ENCODE results near the gene GPANK1. TPM values are rescaled to one million over a fixed set of nuclear protein-coding genes. Genes with fewer than 3 reads are reported as not detected.

Gene GPANK1
- total RNA-seq, 1 experiment from 2014 or later = 29.1 TPM

DNA sequence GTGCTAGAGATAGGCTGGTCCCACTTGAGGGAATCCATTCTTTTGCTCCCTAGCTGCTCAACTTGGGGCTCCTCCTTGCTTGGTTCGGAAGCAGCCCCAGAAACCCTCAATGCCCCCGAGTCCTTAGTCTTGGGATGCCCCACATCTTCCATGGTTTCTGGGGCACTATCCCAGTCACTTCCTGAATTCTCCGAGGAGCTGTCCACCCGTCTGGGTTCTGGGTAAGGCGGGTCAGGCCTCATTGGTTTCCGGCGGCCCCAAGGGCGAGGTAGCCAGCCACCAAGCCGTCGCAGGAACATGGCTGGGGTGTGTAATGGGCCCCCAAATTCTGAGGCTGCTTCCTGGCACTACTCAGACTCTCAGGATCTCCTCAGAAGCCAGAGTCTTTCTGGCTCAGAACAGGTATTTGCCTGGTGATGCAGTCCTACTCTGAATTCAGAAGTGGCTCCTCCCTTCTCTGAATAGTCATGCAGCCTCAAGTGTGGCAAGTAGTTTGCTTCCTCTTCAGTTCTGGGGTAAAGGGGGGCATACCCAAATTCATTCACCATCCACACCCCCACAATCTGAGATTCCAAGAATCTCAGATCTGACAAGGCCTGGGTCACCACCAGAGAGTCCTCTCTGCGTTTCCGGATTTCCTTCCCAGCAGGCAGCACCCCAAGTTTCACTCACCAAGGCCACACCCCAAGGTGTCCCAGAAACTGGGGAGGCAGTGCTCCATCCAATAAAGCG, 5.0 kb downstream of the GPANK1 start (continued):
- TF ChIP-seq, protein P1, sequence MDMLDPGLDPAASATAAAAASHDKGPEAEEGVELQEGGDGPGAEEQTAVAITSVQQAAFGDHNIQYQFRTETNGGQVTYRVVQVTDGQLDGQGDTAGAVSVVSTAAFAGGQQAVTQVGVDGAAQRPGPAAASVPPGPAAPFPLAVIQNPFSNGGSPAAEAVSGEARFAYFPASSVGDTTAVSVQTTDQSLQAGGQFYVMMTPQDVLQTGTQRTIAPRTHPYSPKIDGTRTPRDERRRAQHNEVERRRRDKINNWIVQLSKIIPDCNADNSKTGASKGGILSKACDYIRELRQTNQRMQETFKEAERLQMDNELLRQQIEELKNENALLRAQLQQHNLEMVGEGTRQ (CRISPR knock-in tag; IDR thresholded peaks at IDR 0.05) = no peak
- TF ChIP-seq ZSCAN18 (CRISPR knock-in tag; IDR thresholded peaks at IDR 0.05) = no peak
- TF ChIP-seq, protein P2, sequence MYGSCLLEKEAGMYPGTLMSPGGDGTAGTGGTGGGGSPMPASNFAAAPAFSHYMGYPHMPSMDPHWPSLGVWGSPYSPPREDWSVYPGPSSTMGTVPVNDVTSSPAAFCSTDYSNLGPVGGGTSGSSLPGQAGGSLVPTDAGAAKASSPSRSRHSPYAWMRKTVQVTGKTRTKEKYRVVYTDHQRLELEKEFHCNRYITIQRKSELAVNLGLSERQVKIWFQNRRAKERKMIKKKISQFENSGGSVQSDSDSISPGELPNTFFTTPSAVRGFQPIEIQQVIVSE (CRISPR knock-in tag; IDR thresholded peaks at IDR 0.05; ENCODE audit: borderline replicate concordance) = no peak
- TF ChIP-seq ATF2 (CRISPR knock-in tag; IDR thresholded peaks at IDR 0.05; ENCODE audit: borderline replicate concordance, low read depth) = no peak
- TF ChIP-seq PRRX2 (CRISPR knock-in tag; IDR thresholded peaks at IDR 0.05) = no peak
- TF ChIP-seq ZNF671 (CRISPR knock-in tag; IDR thresholded peaks at IDR 0.05) = no peak

DNA sequence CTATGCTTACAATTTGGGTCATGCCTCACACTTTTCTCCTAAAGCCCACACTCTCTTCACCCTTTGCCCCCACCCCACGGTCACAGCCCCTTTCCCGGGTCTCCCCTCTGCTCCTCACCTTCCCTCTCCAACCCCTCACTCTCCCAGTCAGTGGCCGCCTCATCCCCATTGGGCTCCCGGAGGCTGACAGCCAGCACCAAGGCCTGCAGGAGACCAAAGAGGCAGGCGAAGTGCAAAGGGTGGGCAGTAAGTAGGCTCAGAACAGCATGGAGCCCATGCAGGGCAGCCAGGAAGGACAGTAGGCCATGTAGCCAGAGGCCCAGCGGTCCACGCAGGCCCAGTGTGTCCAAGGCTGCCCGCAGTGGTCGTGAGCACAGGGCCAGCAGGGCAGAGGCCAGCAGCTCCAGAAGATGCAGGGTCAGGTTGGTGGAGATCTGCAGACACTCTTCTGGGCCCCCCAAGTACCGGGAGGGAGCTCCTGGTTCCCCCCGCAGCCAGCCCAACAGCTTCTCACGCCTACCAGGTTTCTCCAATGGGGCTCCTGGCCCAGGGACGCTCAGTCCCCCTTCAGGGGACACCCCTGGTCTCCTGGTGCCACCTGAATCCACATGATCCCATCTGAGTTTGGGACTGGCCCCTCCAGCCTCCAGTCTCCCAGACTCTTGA, 5.7 kb downstream of the GPANK1 start:
- H3K27ac Mint-ChIP-seq = peak overlapping the region; percentile 83; the same call in 1 of the 2 replicates
- H3K27me3 Mint-ChIP-seq (ENCODE audit: low read depth) = no peaks in the 10 kb centered on the region
- H3K36me3 Mint-ChIP-seq = peaks cover 24% of the 10 kb centered on the region
- DNase-seq (ENCODE audit: low spot score) = no peak
- CTCF ChIA-PET = interaction anchor here (1.0 to 1.1 kb wide), 2 partner anchors 108 to 113 kb away, joined by 3 read pairs; partner anchors contain the start of gene ATP6V1G2
- H3K4me1 Mint-ChIP-seq = peaks cover 30% of the 10 kb centered on the region
- ATAC-seq = no peak
- POLR2A ChIA-PET = no interaction called here
- H3K9me3 Mint-ChIP-seq = no peaks in the 10 kb centered on the region
- peak overlapping the region; percentile 89 for H3K4me3 Mint-ChIP-seq
- TF ChIP-seq SOX15 (CRISPR knock-in tag; IDR thresholded peaks at IDR 0.05) (no peak), ZNF263 (CRISPR knock-in tag; IDR thresholded peaks at IDR 0.05; ENCODE audit: low read depth) (no peak), ZNF219 (CRISPR knock-in tag; IDR thresholded peaks at IDR 0.05; ENCODE audit: borderline replicate concordance) (no peak), NFYB (CRISPR knock-in tag; conservative IDR thresholded peaks at IDR 0.05; ENCODE audit: low read depth) (no peak), ZNF671 (CRISPR knock-in tag; IDR thresholded peaks at IDR 0.05) (no peak)
- TF ChIP-seq, protein P3, sequence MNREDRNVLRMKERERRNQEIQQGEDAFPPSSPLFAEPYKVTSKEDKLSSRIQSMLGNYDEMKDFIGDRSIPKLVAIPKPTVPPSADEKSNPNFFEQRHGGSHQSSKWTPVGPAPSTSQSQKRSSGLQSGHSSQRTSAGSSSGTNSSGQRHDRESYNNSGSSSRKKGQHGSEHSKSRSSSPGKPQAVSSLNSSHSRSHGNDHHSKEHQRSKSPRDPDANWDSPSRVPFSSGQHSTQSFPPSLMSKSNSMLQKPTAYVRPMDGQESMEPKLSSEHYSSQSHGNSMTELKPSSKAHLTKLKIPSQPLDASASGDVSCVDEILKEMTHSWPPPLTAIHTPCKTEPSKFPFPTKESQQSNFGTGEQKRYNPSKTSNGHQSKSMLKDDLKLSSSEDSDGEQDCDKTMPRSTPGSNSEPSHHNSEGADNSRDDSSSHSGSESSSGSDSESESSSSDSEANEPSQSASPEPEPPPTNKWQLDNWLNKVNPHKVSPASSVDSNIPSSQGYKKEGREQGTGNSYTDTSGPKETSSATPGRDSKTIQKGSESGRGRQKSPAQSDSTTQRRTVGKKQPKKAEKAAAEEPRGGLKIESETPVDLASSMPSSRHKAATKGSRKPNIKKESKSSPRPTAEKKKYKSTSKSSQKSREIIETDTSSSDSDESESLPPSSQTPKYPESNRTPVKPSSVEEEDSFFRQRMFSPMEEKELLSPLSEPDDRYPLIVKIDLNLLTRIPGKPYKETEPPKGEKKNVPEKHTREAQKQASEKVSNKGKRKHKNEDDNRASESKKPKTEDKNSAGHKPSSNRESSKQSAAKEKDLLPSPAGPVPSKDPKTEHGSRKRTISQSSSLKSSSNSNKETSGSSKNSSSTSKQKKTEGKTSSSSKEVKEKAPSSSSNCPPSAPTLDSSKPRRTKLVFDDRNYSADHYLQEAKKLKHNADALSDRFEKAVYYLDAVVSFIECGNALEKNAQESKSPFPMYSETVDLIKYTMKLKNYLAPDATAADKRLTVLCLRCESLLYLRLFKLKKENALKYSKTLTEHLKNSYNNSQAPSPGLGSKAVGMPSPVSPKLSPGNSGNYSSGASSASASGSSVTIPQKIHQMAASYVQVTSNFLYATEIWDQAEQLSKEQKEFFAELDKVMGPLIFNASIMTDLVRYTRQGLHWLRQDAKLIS (CRISPR knock-in tag; IDR thresholded peaks at IDR 0.05; ENCODE audit: borderline replicate concordance) = no peak

DNA sequence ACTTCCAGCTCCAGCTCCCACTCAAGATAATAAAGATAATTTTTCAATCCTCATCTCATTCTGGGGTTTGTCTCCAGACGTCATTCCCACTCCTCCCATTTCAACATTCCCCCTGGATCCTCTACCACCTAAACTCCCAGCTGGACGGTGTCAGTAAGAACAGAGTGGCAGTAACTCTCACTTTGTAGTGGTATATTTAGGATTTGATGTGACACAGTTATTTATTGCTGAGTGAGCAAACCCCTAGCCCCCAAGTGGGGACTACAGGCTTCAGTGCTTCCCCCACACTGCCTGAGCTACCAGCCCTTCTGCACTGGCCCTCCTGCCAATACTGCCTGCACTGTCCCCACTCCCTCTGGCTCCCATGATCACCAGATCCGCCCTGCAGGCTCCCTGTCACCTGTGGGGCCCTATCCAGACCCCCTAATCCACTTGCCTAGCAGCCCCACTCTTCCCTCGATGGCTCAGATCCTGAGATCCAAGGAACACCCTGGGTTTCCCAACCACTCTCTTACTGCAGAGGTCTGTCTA, 6.6 kb downstream of the GPANK1 start:
- H3K4me1 Mint-ChIP-seq = peaks cover 21% of the 10 kb centered on the region
- ChIA-PET CTCF (interaction anchor here (1.1 kb wide), 1 partner anchor 112 kb away, joined by 3 read pairs; the partner anchor contains the start of gene ATP6V1G2), POLR2A (no interaction called here)
- ATAC-seq (no peak), DNase-seq (ENCODE audit: low spot score) (no peak)
- H3K27ac Mint-ChIP-seq = no peak overlapping the region; the same call in 1 of the 2 replicates
- no peak overlapping the region; the same call in 1 of the 2 replicates for H3K4me3 Mint-ChIP-seq
- no peaks in the 10 kb centered on the region for H3K9me3 Mint-ChIP-seq
- TF ChIP-seq FOXP1 (CRISPR knock-in tag; IDR thresholded peaks at IDR 0.05; ENCODE audit: borderline replicate concordance) = no peak
- TF ChIP-seq SP1 (CRISPR knock-in tag; conservative IDR thresholded peaks at IDR 0.05) = no peak
- TF ChIP-seq, protein P4, sequence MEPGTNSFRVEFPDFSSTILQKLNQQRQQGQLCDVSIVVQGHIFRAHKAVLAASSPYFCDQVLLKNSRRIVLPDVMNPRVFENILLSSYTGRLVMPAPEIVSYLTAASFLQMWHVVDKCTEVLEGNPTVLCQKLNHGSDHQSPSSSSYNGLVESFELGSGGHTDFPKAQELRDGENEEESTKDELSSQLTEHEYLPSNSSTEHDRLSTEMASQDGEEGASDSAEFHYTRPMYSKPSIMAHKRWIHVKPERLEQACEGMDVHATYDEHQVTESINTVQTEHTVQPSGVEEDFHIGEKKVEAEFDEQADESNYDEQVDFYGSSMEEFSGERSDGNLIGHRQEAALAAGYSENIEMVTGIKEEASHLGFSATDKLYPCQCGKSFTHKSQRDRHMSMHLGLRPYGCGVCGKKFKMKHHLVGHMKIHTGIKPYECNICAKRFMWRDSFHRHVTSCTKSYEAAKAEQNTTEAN (CRISPR knock-in tag; IDR thresholded peaks at IDR 0.05) = no peak
- TF ChIP-seq NFATC4 (CRISPR knock-in tag; IDR thresholded peaks at IDR 0.05) = no peak
- H3K27me3 Mint-ChIP-seq (ENCODE audit: low read depth) = no peaks in the 10 kb centered on the region
- H3K36me3 Mint-ChIP-seq = peaks cover 15% of the 10 kb centered on the region

Data from WTC11 (cell line).